Endothelial cell of umbilical vein (primary cell): ENCODE results near the gene TEK. TPM values are rescaled to one million over a fixed set of nuclear protein-coding genes. Genes with fewer than 3 reads are reported as not detected.

Experiments used
- BruUV-seq: library from RNA; stranded (reverse); fragments of 400-500 nt; replicated peaks from 2 replicates; lab custom pipeline; 2021; lab: Mats Ljungman, UMichigan
- CTCF ChIA-PET: fragments of 300-600, 350-600 bp; sonication (Branson Sonifier 250); formaldehyde crosslinking; loops from one replicate; lab custom pipeline; 2021; ENCODE audit warnings: antibody characterized with exemption, inconsistent platforms; lab: Charles Lee
- POLR2A ChIA-PET: fragments of 300-600, 350-600 bp; sonication (Branson Sonifier 250); formaldehyde crosslinking; loops from one replicate; lab custom pipeline; 2021; ENCODE audit warnings: antibody characterized with exemption, inconsistent platforms; lab: Charles Lee
- DNase-seq: peaks from one replicate; pipeline ENCODE4 v3.0.0-alpha.2; 2011; ENCODE audit warnings: low read depth, low spot score
- FAIRE-seq: peaks from 2 replicates; lab custom pipeline; 2011; peaks lifted over from hg19 to GRCh38; lab: Jason Lieb, UNC
- H2AFZ ChIP-seq: 2 replicates; pipeline ENCODE4 v1.6.0; 2012; ENCODE audit warnings: low read depth, low read length, control low read depth, inconsistent platforms
- H3K27ac ChIP-seq: 2 replicates; pipeline ENCODE4 v1.5.1; 2011; ENCODE audit warnings: low read depth, mild to moderate bottlenecking, control low read depth, low read length, moderate library complexity; ENCODE audit not compliant: insufficient read depth
- H3K27me3 ChIP-seq, 2 experiments: 2 replicates each; pipeline versions ENCODE4 v1.6.0 to v1.6.1; 2011; ENCODE audit warnings: low read length in 2 of 2, mixed read lengths in 1 of 2; ENCODE audit not compliant: control insufficient read depth in 2 of 2, insufficient read depth in 2 of 2
- H3K36me3 ChIP-seq, 2 experiments: 2 replicates in 1 of 2; 3 replicates in 1 of 2; pipeline ENCODE4 v1.5.1; 2011; ENCODE audit warnings: low read length in 2 of 2, mild to moderate bottlenecking in 1 of 2, moderate library complexity in 1 of 2; ENCODE audit not compliant: control insufficient read depth in 2 of 2, insufficient read depth in 2 of 2; ENCODE audit errors: extremely low read depth in 1 of 2
- H3K4me1 ChIP-seq: 3 replicates; pipeline ENCODE4 v1.5.1; 2011; ENCODE audit warnings: mild to moderate bottlenecking, low read length; ENCODE audit not compliant: control insufficient read depth, insufficient read depth; ENCODE audit errors: extremely low read depth
- H3K4me2 ChIP-seq: 2 replicates; pipeline ENCODE4 v1.6.1; 2011; ENCODE audit warnings: low read length, control low read depth, mixed read lengths; ENCODE audit not compliant: insufficient read depth
- H3K4me3 ChIP-seq, 3 experiments: fragments of 200-600 bp in 1 of 3; sonication (generic), shearing (Covaris generic) in 1 of 3; replicated peaks in 1 of 3; 2 replicates each; pipeline ENCODE4 v1.5.1; 2011 to 2016; ENCODE audit warnings: control low read depth in 3 of 3, low read length in 3 of 3, mild to moderate bottlenecking in 2 of 3, inconsistent platforms in 1 of 3, low read depth in 1 of 3, moderate library complexity in 1 of 3; ENCODE audit not compliant: insufficient read depth in 1 of 3
- H3K79me2 ChIP-seq: 2 replicates; pipeline ENCODE4 v1.6.0; 2012; ENCODE audit warnings: low read length, inconsistent platforms; ENCODE audit not compliant: control insufficient read depth, insufficient read depth
- H3K9ac ChIP-seq: replicated peaks from 2 replicates; pipeline ENCODE3; 2011; ENCODE audit warnings: low read length, control low read depth; ENCODE audit not compliant: insufficient read depth; ENCODE audit errors: extremely low read depth
- H3K9me1 ChIP-seq: replicated peaks from 3 replicates; pipeline ENCODE4 v1.6.0; 2011; ENCODE audit warnings: mild to moderate bottlenecking, low read length; ENCODE audit not compliant: control insufficient read depth, insufficient read depth; ENCODE audit errors: extremely low read depth
- H3K9me3 ChIP-seq: replicated peaks from 2 replicates; pipeline ENCODE4 v1.5.1; 2012; ENCODE audit warnings: low read length, inconsistent platforms; ENCODE audit not compliant: control insufficient read depth, insufficient read depth
- H4K20me1 ChIP-seq: replicated peaks from 2 replicates; pipeline ENCODE3; 2011; ENCODE audit warnings: mild to moderate bottlenecking, low read length; ENCODE audit not compliant: control insufficient read depth, insufficient read depth; ENCODE audit errors: extremely low read depth
- CTCF ChIP-seq, 2 donors: IDR thresholded peaks; 1 replicate in 1 of 2; 2 replicates in 1 of 2; pipeline ENCODE4 v1.5.1; 2011; ENCODE audit warnings: low read length in 2 of 2, mild to moderate bottlenecking in 2 of 2, moderate library complexity in 2 of 2, control low read depth in 1 of 2, inconsistent platforms in 1 of 2, low read depth in 1 of 2; ENCODE audit not compliant: insufficient read depth in 1 of 2; ENCODE audit errors: extremely low read depth in 1 of 2
- EZH2 ChIP-seq: IDR thresholded peaks from 2 replicates; pipeline ENCODE4 v1.6.1; 2012; ENCODE audit warnings: borderline replicate concordance, low read depth, mild to moderate bottlenecking, moderate library complexity, low read length, inconsistent platforms; ENCODE audit not compliant: severe bottlenecking
- FOS ChIP-seq: IDR thresholded peaks from 2 replicates; pipeline ENCODE4 v1.6.1; 2011; ENCODE audit warnings: mild to moderate bottlenecking, low read length, moderate library complexity, borderline replicate concordance; ENCODE audit not compliant: insufficient read depth
- GATA2 ChIP-seq: IDR thresholded peaks from 2 replicates; pipeline ENCODE4 v1.7.0; 2011; ENCODE audit warnings: low read depth, mild to moderate bottlenecking, moderate library complexity, mixed read lengths, low read length; ENCODE audit not compliant: insufficient read length, insufficient read depth
- JUN ChIP-seq: IDR thresholded peaks from 2 replicates; pipeline ENCODE4 v1.6.1; 2011; ENCODE audit warnings: borderline replicate concordance, low read depth; ENCODE audit not compliant: insufficient read length, insufficient read depth
- MYC ChIP-seq: IDR thresholded peaks from one replicate; pipeline ENCODE4 v1.6.1; 2011; ENCODE audit warnings: mild to moderate bottlenecking, low read depth, low read length
- POLR2A ChIP-seq: IDR thresholded peaks from 2 replicates; pipeline ENCODE4 v1.6.1; 2012; ENCODE audit warnings: low read depth, mild to moderate bottlenecking, control low read depth, low read length
- POLR2AphosphoS5 ChIP-seq: IDR thresholded peaks from 2 replicates; pipeline ENCODE4 v1.6.1; 2012; ENCODE audit warnings: low read depth, mild to moderate bottlenecking, control low read depth, low read length, moderate library complexity; ENCODE audit not compliant: insufficient read depth
- dilution Hi-C: fragments of 300-500 bp; cut with MboI; formaldehyde crosslinking; loops from one replicate; pipeline ENCODE4 v1.15.0; 2019; ENCODE audit warnings: low sequenced_read_pairs; ENCODE audit not compliant: extremely low pct_ligation_motif_present
- intact Hi-C: fragments of 100-400 bp; cut with micrococcal nuclease; formaldehyde crosslinking; loops from one replicate; pipeline ENCODE4 v1.10.0; 2022
- polyA plus RNA-seq, 4 experiments: library from polyadenylated mRNA; depleted of rRNA in 3 of 4; stranded (reverse) in 3 of 4; unstranded in 1 of 4; fragments of >200 nt; gene quantifications; 2 replicates each; pipeline versions ENCODE4 v1.2.1 to v1.2.3, GENCODE V29; 2011 to 2012; ENCODE audit warnings: missing spikeins in 1 of 4
- total RNA-seq: library from RNA; stranded (reverse); gene quantifications from 2 replicates; pipeline ENCODE4 v1.2.3, GENCODE V29; 2021
- TF ChIP-seq, protein P1 (sequence below): IDR thresholded peaks from 2 replicates; pipeline ENCODE4 v1.6.1; 2011; ENCODE audit not compliant: insufficient read depth, insufficient read length

TEK gene
- total and polyA plus RNA-seq, 2 donors (not counting 3 experiments of a cell fraction or from before 2014, with no cell fraction given) = 26.9 to 44.1 TPM

- DNase-seq (no peak), FAIRE-seq (no peak)
- dilution Hi-C loops = no loop called here
- no peaks in the 10 kb centered on the region for H3K9me1 ChIP-seq
- H2AFZ ChIP-seq = no peak overlapping the region
- POLR2A ChIA-PET = no interaction called here
- CTCF ChIA-PET = interaction anchor here (1.1 to 1.5 kb wide), 3 partner anchors 9 to 242 kb away, joined by 3 to 4 read pairs (median 3); no protein-coding TSS in a partner anchor
- TF ChIP-seq POLR2A (no peak), CTCF (IDR thresholded peaks at IDR 0.05; ENCODE audit: extremely low read depth in 1 of 2, insufficient read depth in 1 of 2, low read depth in 1 of 2, low read length in 2 of 2) (no peak), MYC (no peak), POLR2AphosphoS5 (no peak), FOS (no peak), EZH2 (no peak), GATA2 (no peak), JUN (no peak)
- TF ChIP-seq, protein P1, sequence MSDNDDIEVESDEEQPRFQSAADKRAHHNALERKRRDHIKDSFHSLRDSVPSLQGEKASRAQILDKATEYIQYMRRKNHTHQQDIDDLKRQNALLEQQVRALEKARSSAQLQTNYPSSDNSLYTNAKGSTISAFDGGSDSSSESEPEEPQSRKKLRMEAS = no peak
- no peaks in the 10 kb centered on the region for H3K79me2 ChIP-seq
- no peaks in the 10 kb centered on the region for H3K36me3 ChIP-seq
- no peak overlapping the region for H3K9ac ChIP-seq
- no peak overlapping the region for H3K27ac ChIP-seq
- no peaks in the 10 kb centered on the region for H3K4me1 ChIP-seq
- no peaks in the 10 kb centered on the region for H3K27me3 ChIP-seq
- no peak overlapping the region for H3K4me2 ChIP-seq
- BruUV-seq = no TSS peak
- H3K4me3 ChIP-seq = no peak overlapping the region
- no peaks in the 10 kb centered on the region for H4K20me1 ChIP-seq
- no peaks in the 10 kb centered on the region for H3K9me3 ChIP-seq
- intact Hi-C loops = loop anchor here (10.0 kb wide), 1 partner anchor 377 kb away; the partner anchor contains the start of gene CAAP1
Measured at GRCh38 chr9:27272103-27272502, 163.1 kb downstream of the TEK start.
